ENCODE measurements around the gene PDE3B.
"Not testable (repeated sequence)": the region's sequence is repeated elsewhere in the genome, so short reads cannot be mapped to it uniquely, and the experiment has no call there.

The PDE3B gene

GRCh38 chr11:14642453-14642852 is 1.2 kb upstream of the PDE3B start:
- no peak for DNase-seq

- no peak for DNase-seq
These were observed 519 bp upstream of the PDE3B start for GRCh38 chr11:14642873-14643696.

GRCh38 chr11:14644226-14645014 is 816 bp downstream of the PDE3B start:
- DNase-seq: no peak

GRCh38 chr11:14645015-14645912 is 1.7 kb downstream of the PDE3B start:
- peak; percentile 47 for DNase-seq

GRCh38 chr11:14645985-14646900 is 2.6 kb downstream of the PDE3B start:
- DNase-seq: no peak

- no peak for DNase-seq
These were observed 6.5 kb downstream of the PDE3B start for GRCh38 chr11:14650064-14650463.

GRCh38 chr11:14653090-14653489 is 9.5 kb downstream of the PDE3B start:
- no peak for DNase-seq

GRCh38 chr11:14655435-14655834 is 11.8 kb downstream of the PDE3B start:
- no peak for DNase-seq

GRCh38 chr11:14656536-14657457 is 13.2 kb downstream of the PDE3B start:
- DNase-seq: no peak

- DNase-seq: no peak
These were observed 14.2 kb downstream of the PDE3B start for GRCh38 chr11:14657841-14658240.

- DNase-seq: not testable (repeated sequence)
These were observed 21.3 kb downstream of the PDE3B start for GRCh38 chr11:14664926-14665325.

- not testable (repeated sequence) for DNase-seq
These were observed 23.7 kb downstream of the PDE3B start for GRCh38 chr11:14667329-14667728.

GRCh38 chr11:14668731-14669301 is 25.2 kb downstream of the PDE3B start:
- no peak for DNase-seq

- DNase-seq: no peak
These were observed 25.9 kb downstream of the PDE3B start for GRCh38 chr11:14669499-14669898.

- DNase-seq: no peak
These were observed 26.4 kb downstream of the PDE3B start for GRCh38 chr11:14669958-14670357.

GRCh38 chr11:14672635-14673034 is 29.0 kb downstream of the PDE3B start:
- DNase-seq: no peak

GRCh38 chr11:14673421-14673820 is 29.8 kb downstream of the PDE3B start:
- DNase-seq: no peak

GRCh38 chr11:14673824-14674405 is 30.3 kb downstream of the PDE3B start:
- DNase-seq: no peak

- DNase-seq: no peak
These were observed 32.5 kb downstream of the PDE3B start for GRCh38 chr11:14676068-14676467.

- DNase-seq: no peak
These were observed 33.5 kb downstream of the PDE3B start for GRCh38 chr11:14677146-14677545.
